Testis (tissue), 2 donors: ENCODE measurements around the gene SLF2.

Experiments used
- POLR2A ChIP-seq: fragments of 450-650 bp; IDR thresholded peaks from one replicate; pipeline ENCODE4 v1.6.1; 2017; ENCODE audit warnings: antibody characterized with exemption, mild to moderate bottlenecking, moderate library complexity
- TF ChIP-seq, protein P1 (sequence below), 3 experiments: fragments of 450-650 bp in 2 of 3; fragments of 200-600 bp in 1 of 3; sonication (generic) in 1 of 3; IDR thresholded peaks; one replicate each; pipeline ENCODE4 v1.5.1; 2016 to 2019; ENCODE audit warnings: antibody characterized with exemption in 3 of 3, mild to moderate bottlenecking in 2 of 3, moderate library complexity in 1 of 3

DNA sequence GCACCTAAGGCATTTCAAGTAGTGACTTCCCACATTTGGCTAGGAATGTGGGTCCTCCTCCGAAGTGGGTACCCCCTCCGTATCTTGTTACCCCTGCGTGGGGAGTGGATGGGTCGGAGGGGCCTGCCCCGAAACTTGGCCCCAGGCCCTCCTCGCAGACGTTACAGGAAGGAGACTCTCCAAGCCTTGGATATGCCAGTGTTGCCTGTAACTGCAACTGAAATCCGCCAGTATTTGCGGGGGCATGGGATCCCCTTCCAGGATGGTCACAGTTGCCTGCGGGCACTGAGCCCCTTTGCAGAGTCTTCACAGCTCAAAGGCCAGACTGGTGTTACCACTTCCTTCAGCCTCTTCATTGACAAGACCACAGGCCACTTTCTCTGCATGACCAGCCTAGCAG, 75.4 kb downstream of the SLF2 start:
- TF ChIP-seq, protein P1, sequence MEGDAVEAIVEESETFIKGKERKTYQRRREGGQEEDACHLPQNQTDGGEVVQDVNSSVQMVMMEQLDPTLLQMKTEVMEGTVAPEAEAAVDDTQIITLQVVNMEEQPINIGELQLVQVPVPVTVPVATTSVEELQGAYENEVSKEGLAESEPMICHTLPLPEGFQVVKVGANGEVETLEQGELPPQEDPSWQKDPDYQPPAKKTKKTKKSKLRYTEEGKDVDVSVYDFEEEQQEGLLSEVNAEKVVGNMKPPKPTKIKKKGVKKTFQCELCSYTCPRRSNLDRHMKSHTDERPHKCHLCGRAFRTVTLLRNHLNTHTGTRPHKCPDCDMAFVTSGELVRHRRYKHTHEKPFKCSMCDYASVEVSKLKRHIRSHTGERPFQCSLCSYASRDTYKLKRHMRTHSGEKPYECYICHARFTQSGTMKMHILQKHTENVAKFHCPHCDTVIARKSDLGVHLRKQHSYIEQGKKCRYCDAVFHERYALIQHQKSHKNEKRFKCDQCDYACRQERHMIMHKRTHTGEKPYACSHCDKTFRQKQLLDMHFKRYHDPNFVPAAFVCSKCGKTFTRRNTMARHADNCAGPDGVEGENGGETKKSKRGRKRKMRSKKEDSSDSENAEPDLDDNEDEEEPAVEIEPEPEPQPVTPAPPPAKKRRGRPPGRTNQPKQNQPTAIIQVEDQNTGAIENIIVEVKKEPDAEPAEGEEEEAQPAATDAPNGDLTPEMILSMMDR (IDR thresholded peaks at IDR 0.05) = no peak
- no peak for TF ChIP-seq POLR2A
